Stimulated activated CD4-positive, alpha-beta T cell treated with anti-CD3 and anti-CD28 coated beads, Interleukin-1b, Interleukin-23, amount 100 ng/mL, for 24 hours (primary cell): ENCODE measurements around the gene GHSR.

Experiments used
- DNase-seq, 4 experiments: peaks; one replicate each; pipeline ENCODE4 v3.0.0-alpha.2; 2020; ENCODE audit warnings: low read depth in 4 of 4, low spot score in 1 of 4

GHSR gene

GRCh38 chr3:172438186-172438585 is 10.1 kb downstream of the GHSR start:
- DNase-seq, result no peak

GRCh38 chr3:172437713-172438112 is 10.5 kb downstream of the GHSR start:
- no peak for DNase-seq

DNA sequence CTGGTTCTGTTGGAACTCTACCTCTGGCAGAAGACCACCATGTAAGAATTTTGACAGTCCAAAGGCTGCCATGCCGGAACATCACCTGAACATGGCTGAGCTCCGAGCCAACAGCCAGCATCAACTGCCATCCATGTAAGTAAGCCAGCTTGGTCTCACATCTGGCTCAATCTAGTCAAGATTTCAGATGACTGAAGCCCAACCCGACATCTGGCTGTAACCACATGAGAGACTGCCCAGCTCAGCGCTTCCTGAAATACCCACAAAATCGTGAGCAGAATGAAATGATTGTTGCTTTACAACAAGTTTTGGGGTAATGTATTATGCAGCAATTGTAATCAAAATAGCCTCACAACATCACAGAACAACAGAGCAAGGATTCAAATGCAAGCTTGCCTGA is 32.9 kb downstream of the GHSR start:
- no peak for DNase-seq

GRCh38 chr3:172411478-172411947 is 36.7 kb downstream of the GHSR start:
- DNase-seq, result no peak

DNA sequence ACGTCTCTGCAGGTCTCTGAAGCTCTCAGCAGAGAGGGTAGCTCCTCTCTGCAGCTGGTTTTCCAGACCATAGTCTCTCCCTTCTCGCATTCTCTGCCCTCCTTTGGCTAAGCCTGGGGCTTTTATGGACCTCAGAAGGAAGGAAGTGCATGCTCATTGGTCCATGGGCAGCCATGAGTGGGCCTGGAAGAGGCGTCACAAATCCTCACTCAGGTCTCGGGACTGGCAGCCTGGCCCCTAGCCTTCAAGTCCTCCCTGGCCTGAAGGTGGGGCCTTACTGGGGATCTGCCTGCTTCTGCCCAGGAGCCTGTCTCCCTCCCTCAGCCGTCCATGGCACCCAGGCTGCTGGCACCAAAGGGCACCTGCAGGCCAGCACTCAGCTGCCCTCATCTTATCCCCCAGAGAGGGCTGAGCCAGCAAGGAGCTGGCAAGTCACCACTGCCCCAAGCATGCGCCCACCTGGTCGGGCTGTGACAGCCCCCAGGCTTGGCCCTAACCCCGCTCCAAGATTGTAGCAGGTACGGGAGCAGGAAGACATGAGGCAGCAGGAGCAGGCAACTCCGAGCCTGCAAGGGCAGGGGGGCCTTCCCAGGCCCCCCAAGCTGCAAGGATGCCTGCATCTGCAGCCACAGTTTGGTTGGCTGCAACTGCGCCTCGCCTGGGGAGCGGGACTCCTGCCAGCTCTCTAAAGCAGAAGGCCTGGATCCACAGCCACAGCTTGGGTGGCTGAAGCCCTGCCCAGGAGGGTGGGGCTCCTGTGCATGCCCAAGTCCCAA is 37.4 kb downstream of the GHSR start:
- DNase-seq, result no peak

- DNase-seq, result no peak
These were observed 40.4 kb downstream of the GHSR start for GRCh38 chr3:172407872-172408271.

DNA sequence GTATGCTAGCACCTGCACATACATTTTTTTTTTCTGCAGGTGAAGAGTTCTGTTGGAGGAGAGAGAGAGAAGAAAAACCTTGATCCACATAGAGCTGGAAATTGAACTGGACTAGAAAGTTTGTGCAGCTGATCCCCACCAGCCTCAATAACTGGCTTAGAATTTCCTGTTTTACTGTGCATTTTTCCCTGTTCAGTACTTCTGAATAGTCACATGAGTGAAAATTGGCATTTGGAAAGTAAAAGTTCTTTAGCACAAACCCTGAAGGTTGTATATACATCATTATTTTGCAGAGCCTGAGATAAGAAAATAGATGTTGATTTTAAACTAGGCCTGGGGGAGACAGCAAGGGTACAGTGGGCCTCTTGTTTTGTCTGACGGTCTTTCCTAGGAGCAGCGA is 42.3 kb downstream of the GHSR start:
- DNase-seq, result no peak

DNA sequence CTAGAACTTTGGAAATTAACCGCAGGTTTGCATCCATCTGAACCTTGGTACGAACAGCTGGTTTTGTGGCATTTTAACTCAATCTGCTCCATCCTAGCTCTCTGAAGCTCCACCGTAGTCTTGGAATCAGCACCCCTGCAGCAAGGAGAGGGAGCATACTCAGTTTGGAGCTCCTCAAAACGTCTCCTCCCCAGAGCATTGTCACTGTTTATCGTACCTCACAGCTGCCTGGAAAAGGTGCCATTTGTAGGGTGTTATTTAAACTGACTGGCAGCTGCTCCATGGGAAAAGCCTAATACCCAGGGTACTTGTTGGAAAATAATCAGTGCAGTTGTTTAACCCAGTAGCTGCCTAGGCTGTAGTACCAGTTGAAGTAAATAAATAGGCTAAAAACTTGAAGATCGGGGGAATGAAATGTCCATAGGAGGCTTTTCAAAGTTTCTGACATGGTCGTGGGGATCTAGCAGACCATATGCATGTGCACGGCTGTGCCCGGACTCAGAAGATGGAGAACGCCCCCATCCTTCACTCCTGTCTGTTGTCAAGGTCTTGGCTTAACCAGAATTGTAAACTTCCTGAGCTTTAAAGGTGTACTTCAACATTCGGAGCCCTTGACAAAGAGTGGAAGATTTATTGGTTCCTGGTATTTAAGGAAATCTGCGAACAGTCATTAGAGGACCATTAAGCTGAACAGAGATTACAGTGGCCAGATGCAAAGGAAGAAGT is 43.9 kb downstream of the GHSR start:
- DNase-seq, result no peak

- DNase-seq, result no peak
These were observed 45.2 kb downstream of the GHSR start for GRCh38 chr3:172402892-172403643.

GRCh38 chr3:172402090-172402489 is 46.2 kb downstream of the GHSR start:
- DNase-seq, result no peak

GRCh38 chr3:172398484-172398883 is 49.8 kb downstream of the GHSR start:
- DNase-seq, result no peak

DNA sequence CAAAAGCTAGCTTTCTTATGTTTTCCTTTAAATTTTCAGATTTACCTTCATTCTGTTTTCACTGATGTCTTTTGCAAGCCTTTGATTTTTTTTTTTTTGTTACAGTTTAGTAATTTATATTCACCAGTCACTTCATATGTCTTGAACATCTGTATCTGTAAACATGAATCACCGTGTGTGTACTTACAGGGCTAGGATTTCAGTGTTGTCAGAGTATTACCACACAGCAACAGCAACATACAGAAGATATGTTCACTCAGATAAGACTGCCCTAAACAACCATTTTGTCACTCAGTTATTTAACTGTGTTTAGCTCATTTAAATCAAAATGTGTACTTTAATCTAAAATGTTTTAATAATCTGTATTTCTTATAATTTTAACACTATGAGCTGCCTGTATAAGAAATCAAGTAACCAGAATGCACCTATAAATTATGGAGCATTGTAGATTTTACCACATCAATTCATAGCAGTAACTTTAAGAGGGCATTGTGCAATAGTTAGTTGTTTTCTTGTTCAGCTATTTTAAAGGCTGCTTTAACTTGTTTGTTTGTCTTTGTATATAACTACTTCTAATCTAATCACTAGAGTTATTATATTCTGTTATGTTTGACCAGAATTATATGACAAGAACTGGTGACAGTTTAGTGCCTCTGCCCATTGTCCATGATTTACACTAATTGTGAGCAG is 50.4 kb downstream of the GHSR start:
- no peak for DNase-seq

DNA sequence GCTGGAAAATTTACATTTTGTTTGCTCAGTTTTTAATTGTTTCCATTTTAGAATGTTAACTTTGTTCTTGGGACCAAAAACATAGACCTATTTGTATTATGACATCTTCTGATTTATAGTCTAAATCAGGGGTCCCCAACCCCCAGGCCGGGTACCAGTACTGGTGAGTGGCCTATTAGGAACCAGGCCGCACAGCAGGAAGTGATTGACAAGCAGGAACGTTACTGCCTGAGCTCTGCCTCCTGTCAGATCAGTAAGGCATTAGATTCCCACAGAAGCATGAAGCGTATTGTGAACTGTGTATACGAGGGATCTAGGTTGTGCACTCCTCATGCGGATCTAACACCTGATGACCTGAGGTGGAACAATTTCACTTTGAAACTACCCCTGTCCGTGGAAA is 51.9 kb downstream of the GHSR start:
- DNase-seq, result no peak

- no peak for DNase-seq
These were observed 53.6 kb downstream of the GHSR start for GRCh38 chr3:172394692-172395091.
